Stimulated activated CD4-positive, alpha-beta T cell treated with anti-CD3 and anti-CD28 coated beads, TNF-alpha, amount 100 ng/mL, for 1 hour (primary cell): ENCODE data around the gene DEDD2.

ENCODE experiments used
- DNase-seq, 3 donors: peaks; one replicate each; pipeline ENCODE4 v3.0.0-alpha.2; 2020; ENCODE audit warnings: low read depth in 3 of 3, low spot score in 1 of 3

Gene DEDD2

DNA sequence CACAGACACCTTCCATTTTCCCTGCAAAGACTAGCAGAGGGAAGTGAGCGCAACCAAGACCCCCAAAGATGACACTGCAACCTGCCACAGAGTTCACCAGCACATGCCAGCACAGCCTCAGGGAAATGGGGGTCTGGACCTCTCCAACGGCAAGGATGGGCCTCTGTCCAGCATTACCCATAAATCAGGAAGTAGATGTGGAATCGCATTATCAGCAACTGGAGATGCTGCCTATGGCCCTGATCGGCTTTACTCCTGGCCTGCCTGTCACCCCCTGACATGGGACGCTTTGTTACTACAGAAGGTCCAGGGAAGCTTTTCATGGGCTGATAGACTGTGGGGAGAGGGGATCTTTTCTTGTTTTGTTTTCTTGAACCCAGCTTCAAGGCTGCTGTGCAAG, 43.8 kb downstream of the DEDD2 start:
- no peak for DNase-seq

DNA sequence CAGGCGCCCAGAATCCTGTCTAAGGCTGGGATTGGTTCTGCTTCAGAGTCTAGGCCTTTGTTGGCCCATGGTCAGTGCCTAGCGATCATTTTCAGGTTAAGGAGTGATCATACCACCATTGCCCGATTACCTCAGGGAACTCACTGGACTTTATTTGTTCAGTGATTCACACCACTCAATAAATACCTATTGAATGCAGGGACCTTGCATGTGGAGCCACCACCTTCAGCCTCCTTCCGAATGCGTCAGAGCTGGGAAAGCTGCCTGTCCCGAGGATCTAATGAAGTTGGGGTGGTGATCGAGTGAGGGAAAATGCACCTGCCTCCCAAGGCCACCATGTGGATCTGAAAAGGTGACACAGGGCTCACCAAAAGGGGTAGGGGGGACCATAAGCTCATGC, 45.2 kb downstream of the DEDD2 start:
- no peak for DNase-seq

DNA sequence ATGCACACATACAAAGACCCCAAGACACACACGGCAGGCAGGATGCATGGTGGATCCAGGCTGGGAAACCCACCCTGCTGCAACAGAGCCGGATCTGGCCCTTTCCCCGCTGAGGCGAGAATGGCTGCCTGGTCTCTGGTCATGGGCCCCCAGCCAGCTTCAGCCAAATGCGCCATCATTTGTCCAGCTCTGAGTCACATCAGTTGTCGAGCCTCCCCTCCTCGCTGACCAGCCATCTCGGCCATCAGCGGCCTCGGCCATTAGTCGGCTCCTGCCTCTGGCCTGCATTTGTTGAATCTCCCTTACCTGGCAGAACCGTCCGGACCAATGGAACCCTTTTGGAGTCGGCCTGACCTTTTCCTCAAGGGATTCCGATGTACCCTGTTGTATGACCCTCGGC, 46.8 kb downstream of the DEDD2 start:
- DNase-seq, result no peak

GRCh38 chr19:42169486-42170413, 47.7 kb downstream of the DEDD2 start:
- DNase-seq, result no peak

GRCh38 chr19:42168206-42168605, 49.3 kb downstream of the DEDD2 start:
- DNase-seq, result no peak

- DNase-seq, result no peak
These were observed 51.2 kb downstream of the DEDD2 start for GRCh38 chr19:42166316-42166715.

DNA sequence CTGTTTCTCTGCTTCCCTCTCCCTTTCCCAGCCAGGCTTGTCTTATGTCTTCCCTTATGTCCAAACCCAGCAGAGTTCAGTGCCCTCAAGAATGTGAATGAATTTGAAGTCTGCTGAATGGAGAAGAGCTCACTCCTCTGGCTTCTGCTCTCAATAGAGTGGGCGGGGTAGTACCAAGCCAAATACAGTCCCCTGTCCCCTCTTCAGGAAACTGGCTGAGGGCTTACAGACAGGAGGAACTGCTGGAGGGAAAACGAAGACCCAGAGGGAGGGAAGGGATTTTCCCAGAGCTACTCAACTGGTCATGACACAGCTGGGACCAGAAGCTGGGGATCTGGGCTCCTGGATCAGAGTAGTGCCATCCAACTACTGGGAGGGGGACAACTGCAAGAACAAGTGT, 52.3 kb downstream of the DEDD2 start:
- DNase-seq, result no peak

GRCh38 chr19:42161616-42162263, 55.7 kb downstream of the DEDD2 start:
- no peak for DNase-seq

DNA sequence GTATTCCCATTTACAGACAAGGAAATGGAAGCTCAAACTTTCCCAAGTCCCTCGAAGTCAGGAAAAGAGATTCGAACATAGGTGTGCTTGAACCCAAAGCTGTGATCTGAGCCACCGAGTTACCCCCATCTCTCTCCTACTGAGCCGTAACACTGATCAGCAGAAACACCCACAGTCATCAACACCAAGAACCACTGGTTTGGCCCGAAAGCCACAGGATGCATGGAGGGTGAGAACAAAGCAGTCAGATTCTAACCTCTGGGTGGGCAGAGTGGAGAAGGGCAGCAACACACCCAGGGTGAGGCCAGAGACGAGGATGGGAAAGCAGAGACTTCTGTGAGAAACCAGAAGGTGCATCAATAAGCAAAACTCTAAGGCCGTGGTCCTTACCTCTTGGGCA, 57.5 kb downstream of the DEDD2 start:
- DNase-seq, result no peak

GRCh38 chr19:42158926-42159325, 58.6 kb downstream of the DEDD2 start:
- no peak for DNase-seq

DNA sequence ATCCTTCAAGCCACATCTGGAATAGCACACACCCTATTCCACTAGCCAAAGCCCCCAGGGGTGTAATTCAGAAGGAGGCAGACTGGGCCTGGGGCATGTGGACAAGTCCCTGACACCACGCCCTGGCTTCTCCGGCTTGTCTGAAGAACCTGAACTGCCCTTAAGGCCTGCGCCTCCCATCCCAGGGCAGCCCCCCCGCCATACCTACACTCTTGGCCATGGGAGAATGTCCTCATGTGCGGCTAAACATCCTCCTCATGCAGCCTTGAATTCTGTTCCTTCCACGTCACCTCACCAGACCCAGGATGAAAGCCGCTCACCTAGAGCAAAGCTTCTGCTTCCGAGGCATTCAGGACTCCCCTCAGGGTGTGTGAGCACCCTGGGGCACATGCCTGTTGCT, 60.9 kb downstream of the DEDD2 start:
- DNase-seq, result no peak

- no peak for DNase-seq
These were observed 61.7 kb downstream of the DEDD2 start for GRCh38 chr19:42155796-42156195.

DNA sequence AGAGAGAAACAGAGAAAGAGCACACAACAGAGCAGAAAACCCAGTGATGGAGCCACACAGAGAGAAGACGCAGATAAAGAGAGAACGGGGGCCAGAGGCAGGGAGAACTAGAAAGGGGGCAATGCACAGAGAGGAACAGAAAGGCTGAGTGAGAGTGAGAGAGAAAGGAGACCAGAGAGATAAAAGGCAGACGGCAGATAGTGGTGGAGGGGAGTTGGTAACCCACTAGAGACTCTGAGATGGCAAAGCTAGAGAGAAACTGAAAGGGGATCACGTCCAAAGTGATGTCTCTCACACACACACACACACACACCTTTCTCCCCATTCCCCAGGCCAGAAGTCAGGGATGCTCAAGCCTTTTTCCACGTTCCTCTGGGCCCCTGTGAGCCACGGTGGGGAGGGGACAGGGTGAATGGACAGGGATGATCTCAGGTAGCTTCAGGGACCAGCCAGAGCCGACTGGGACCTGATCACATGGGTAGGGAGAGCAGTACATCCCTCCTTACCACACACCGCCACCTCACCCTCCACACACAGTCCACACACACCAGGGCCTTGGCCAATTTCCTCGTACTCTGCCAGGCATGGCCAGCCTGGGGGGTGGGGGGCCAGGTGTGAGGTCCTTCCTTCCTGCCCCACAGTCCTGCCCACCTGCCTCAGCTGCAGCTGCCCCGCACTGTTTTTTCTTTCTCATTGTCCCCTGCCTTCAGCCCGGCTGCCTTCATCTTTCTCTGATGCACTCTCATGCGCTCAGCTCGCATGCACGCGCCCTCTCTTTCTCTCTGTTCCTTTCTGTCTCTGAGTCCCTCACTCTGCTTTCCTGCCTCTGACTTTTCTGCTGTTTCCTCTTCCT, 62.8 kb downstream of the DEDD2 start:
- no peak for DNase-seq

GRCh38 chr19:42153672-42154433, 63.6 kb downstream of the DEDD2 start:
- DNase-seq, result no peak

- no peak for DNase-seq
These were observed 64.4 kb downstream of the DEDD2 start for GRCh38 chr19:42152910-42153671.

DNA sequence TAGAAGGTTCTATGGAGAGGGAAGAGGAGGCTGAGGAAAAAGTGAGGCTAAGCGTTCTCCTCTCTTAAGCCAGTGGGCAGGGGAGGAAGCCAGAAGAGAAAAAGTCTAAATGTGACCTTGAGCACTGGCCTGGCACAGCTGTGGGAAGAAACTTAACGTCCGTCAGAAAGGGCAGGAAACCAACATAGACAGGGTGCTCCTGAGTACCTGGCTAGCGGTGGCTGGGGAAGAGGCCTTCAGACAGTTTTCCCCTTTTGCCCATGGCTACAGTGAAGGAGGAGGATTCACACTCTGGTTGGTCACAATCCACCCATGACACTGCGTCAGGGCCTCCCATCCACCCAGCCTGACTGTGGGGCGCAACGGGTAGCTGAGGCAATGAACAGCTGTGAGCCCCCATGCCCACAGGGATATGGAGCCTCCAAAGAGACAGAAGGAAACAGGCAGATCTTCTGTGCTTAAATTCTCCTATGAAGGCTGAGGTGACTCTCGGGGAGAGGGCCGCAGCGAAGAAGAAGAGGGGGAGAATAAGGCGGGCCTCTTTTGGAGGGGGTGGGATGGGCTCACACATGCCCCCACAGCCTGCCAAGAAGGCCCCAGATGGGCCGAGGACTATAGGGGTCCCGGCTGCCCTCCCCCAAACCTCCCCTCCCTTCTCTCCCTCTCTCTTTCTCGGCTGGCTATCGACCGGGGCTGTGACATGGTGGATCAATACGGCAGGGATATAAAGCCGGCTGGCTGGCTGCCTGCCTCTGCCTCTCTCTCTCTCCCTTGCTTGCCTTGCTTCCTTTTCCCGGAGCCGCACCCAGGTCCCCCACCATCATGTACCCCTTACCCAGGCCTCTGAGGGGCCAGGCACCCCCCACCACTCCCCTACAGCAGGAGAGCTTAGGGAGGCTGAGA, 65.4 kb downstream of the DEDD2 start:
- DNase-seq, result no peak

- DNase-seq, result no peak
These were observed 66.5 kb downstream of the DEDD2 start for GRCh38 chr19:42150911-42151361.

- no peak for DNase-seq
These were observed 67.1 kb downstream of the DEDD2 start for GRCh38 chr19:42150364-42150763.
